Keratinocyte (primary cell): ENCODE results near the gene THSD7B. TPM values are rescaled to one million over a fixed set of nuclear protein-coding genes. Genes with fewer than 3 reads are reported as not detected.
"Not testable (repeated sequence)": the region's sequence is repeated elsewhere in the genome, so short reads cannot be mapped to it uniquely, and the experiment has no call there.

Experiments used
- DNase-seq: peaks from one replicate; pipeline ENCODE4 v3.0.0-alpha.2; 2011; ENCODE audit warnings: low read depth, missing footprints, low spot score
- FAIRE-seq: peaks from 2 replicates; lab custom pipeline; 2011; peaks lifted over from hg19 to GRCh38; lab: Jason Lieb, UNC
- H2AFZ ChIP-seq: 2 replicates; pipeline ENCODE4 v1.6.0; 2012; ENCODE audit warnings: low read length, control low read depth, inconsistent platforms; ENCODE audit not compliant: control insufficient read depth
- H3K27ac ChIP-seq: 2 replicates; pipeline ENCODE4 v1.5.1; 2011; ENCODE audit warnings: low read length; ENCODE audit not compliant: control insufficient read depth, insufficient read depth
- H3K27me3 ChIP-seq: 3 replicates; pipeline ENCODE4 v1.6.0; 2011; ENCODE audit warnings: low read length; ENCODE audit not compliant: control insufficient read depth, insufficient read depth; ENCODE audit errors: extremely low read depth
- H3K36me3 ChIP-seq, 2 experiments: 2 replicates in 1 of 2; 3 replicates in 1 of 2; pipeline ENCODE4 v1.5.1; 2011; ENCODE audit warnings: low read length in 2 of 2, mild to moderate bottlenecking in 1 of 2; ENCODE audit not compliant: control insufficient read depth in 2 of 2, insufficient read depth in 2 of 2; ENCODE audit errors: extremely low read depth in 1 of 2
- H3K4me1 ChIP-seq: 3 replicates; pipeline ENCODE4 v1.5.1; 2011; ENCODE audit warnings: low read length; ENCODE audit not compliant: control insufficient read depth, insufficient read depth; ENCODE audit errors: extremely low read depth
- H3K4me2 ChIP-seq: 3 replicates; pipeline ENCODE4 v1.6.0; 2011; ENCODE audit warnings: low read depth, low read length; ENCODE audit not compliant: control insufficient read depth, insufficient read depth; ENCODE audit errors: extremely low read depth
- H3K4me3 ChIP-seq, 3 experiments: fragments of 200-600 bp in 1 of 3; sonication (generic) in 1 of 3; 2 replicates in 2 of 3; 3 replicates in 1 of 3; pipeline ENCODE4 v1.5.1; 2011 to 2016; ENCODE audit warnings: low read length in 3 of 3, mild to moderate bottlenecking in 3 of 3, control low read depth in 2 of 3, inconsistent platforms in 1 of 3, low read depth in 1 of 3, mixed read lengths in 1 of 3, mixed run types in 1 of 3, moderate library complexity in 1 of 3; ENCODE audit not compliant: control insufficient read depth in 2 of 3, insufficient read depth in 2 of 3; ENCODE audit errors: extremely low read depth in 1 of 3
- H3K79me2 ChIP-seq: 2 replicates; pipeline ENCODE4 v1.6.0; 2012; ENCODE audit warnings: low read length; ENCODE audit not compliant: control insufficient read depth, insufficient read depth
- H3K9ac ChIP-seq: 3 replicates; pipeline ENCODE4 v1.6.0; 2011; ENCODE audit warnings: low read length; ENCODE audit not compliant: control insufficient read depth, insufficient read depth; ENCODE audit errors: extremely low read depth
- H3K9me1 ChIP-seq: 3 replicates; pipeline ENCODE4 v1.6.0; 2011; ENCODE audit warnings: low read length; ENCODE audit not compliant: control insufficient read depth, insufficient read depth; ENCODE audit errors: extremely low read depth
- H3K9me3 ChIP-seq: 2 replicates; pipeline ENCODE4 v1.5.1; 2012; ENCODE audit warnings: low read depth, low read length; ENCODE audit not compliant: control insufficient read depth
- H4K20me1 ChIP-seq: 3 replicates; pipeline ENCODE4 v1.6.0; 2011; ENCODE audit warnings: low read length; ENCODE audit not compliant: control insufficient read depth, insufficient read depth; ENCODE audit errors: extremely low read depth
- CTCF ChIP-seq, 3 experiments: IDR thresholded peaks in 1 of 3; conservative IDR thresholded peaks in 1 of 3; optimal IDR thresholded peaks in 1 of 3; 2 replicates in 2 of 3; 3 replicates in 1 of 3; pipeline versions ENCODE3 to v1.5.1; 2011; ENCODE audit warnings: low read length in 3 of 3, mild to moderate bottlenecking in 3 of 3, moderate library complexity in 2 of 3, control low read depth in 1 of 3, inconsistent platforms in 1 of 3; ENCODE audit not compliant: insufficient read depth in 2 of 3; ENCODE audit errors: extremely low read depth in 1 of 3
- EZH2 ChIP-seq: IDR thresholded peaks from one replicate; pipeline ENCODE4 v1.6.1; 2012; ENCODE audit warnings: inconsistent platforms, mild to moderate bottlenecking, low read length, moderate library complexity
- dilution Hi-C: fragments of 300-500 bp; cut with MboI; formaldehyde crosslinking; loops from one replicate; pipeline ENCODE4 v1.7.0; 2020; ENCODE audit warnings: low sequenced_read_pairs; ENCODE audit not compliant: extremely low pct_ligation_motif_present
- polyA plus RNA-seq, 5 experiments: library from polyadenylated mRNA; depleted of rRNA in 3 of 5; stranded (reverse) in 3 of 5; stranded (forward) in 1 of 5; unstranded in 1 of 5; fragments of >200 nt; gene quantifications; 1 replicate in 1 of 5; 2 replicates in 3 of 5; 3 replicates in 1 of 5; pipeline versions ENCODE4 v1.2.1 to v1.2.3, GENCODE V29; 2011 to 2012; ENCODE audit warnings: missing spikeins in 2 of 5, low read depth in 1 of 5, low replicate concordance in 1 of 5

The THSD7B gene
- polyA plus RNA-seq, 1 donor (not counting 4 experiments of a cell fraction or from before 2014, with no cell fraction given): 0.04 TPM

DNA sequence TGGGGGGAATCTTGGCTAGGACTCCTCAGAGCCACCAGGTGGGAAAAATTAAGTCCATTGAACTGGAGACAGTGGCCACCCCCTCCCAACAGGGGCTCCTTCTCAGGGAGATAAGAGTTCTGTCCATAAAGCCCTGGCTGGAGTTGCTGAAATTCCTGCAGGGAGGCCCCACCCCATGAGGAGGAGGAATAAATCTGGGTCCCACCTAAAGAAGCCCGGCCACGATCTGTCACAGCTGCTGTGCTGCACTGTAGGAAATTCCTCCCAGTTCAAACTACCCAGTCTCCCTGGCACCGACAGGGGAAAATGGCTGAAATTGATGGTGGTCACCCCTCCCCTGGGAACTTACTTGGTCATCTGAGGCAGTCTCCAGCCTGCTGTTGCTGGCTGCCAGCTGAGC lies 215.0 kb downstream of the THSD7B start:
- TF ChIP-seq EZH2 (no peak), CTCF (optimal IDR thresholded peaks at IDR 0.05 in 1 of 3, IDR thresholded peaks at IDR 0.05 in 1 of 3, conservative IDR thresholded peaks at IDR 0.05 in 1 of 3; ENCODE audit: extremely low read depth in 1 of 3, insufficient read depth in 2 of 3, low read length in 3 of 3) (no peak)
- dilution Hi-C loops: no loop called here
- DNase-seq: no peak

DNA sequence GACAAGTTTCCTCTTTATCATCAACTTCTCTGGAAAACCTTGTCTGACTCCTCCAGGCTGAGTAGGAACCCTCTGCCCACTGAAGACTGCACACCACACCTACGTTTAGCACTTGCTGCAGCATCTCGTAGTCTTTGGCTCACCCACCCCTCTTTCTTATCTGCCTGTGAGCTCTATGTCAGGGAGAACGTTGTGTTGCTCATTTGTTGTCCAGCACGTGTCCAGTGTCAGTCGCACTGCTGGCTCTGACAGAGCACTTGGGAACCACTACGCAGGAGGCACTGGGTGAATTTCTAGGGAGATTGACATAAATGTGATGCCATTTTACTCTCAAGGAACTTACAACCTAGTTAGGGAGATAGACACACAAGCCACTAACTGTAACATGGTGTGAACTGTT lies 216.3 kb downstream of the THSD7B start:
- H3K36me3 ChIP-seq, H3K4me1 ChIP-seq, FAIRE-seq, H3K9me3 ChIP-seq, H3K4me3 ChIP-seq, H3K4me2 ChIP-seq, DNase-seq, H3K9me1 ChIP-seq, H3K27me3 ChIP-seq, H2AFZ ChIP-seq, H3K27ac ChIP-seq, dilution Hi-C loops, H3K79me2 ChIP-seq, H3K9ac ChIP-seq, H4K20me1 ChIP-seq: not testable (repeated sequence)

More for the DNA sequence above, 215.0 kb downstream of the THSD7B start:
- Histone ChIP-seq H3K27ac (no peak overlapping the region), H2AFZ (no peak overlapping the region), H3K36me3 (no peaks in the 10 kb centered on the region), H3K4me3 (no peak overlapping the region), H3K9ac (no peak overlapping the region), H3K79me2 (no peaks in the 10 kb centered on the region), H3K9me1 (no peaks in the 10 kb centered on the region), H3K4me2 (no peak overlapping the region), H4K20me1 (no peaks in the 10 kb centered on the region), H3K4me1 (no peaks in the 10 kb centered on the region), H3K9me3 (no peaks in the 10 kb centered on the region), H3K27me3 (no peaks in the 10 kb centered on the region)
- FAIRE-seq: no peak

GRCh38 chr2:136985044-136985443 lies 219.7 kb downstream of the THSD7B start:
- H3K27me3 ChIP-seq: no peaks in the 10 kb centered on the region
- FAIRE-seq (no peak), DNase-seq (no peak)
- no peaks in the 10 kb centered on the region for H3K79me2 ChIP-seq
- H2AFZ ChIP-seq: no peak overlapping the region
- no peak overlapping the region for H3K27ac ChIP-seq
- no peaks in the 10 kb centered on the region for H3K4me1 ChIP-seq
- no peaks in the 10 kb centered on the region for H3K36me3 ChIP-seq
- H3K9me3 ChIP-seq: no peaks in the 10 kb centered on the region
- no peak overlapping the region for H3K9ac ChIP-seq
- H4K20me1 ChIP-seq: no peaks in the 10 kb centered on the region
- no peak overlapping the region for H3K4me2 ChIP-seq
- dilution Hi-C loops: no loop called here
- no peaks in the 10 kb centered on the region for H3K9me1 ChIP-seq
- H3K4me3 ChIP-seq: no peak overlapping the region
- TF ChIP-seq CTCF (optimal IDR thresholded peaks at IDR 0.05 in 1 of 3, IDR thresholded peaks at IDR 0.05 in 1 of 3, conservative IDR thresholded peaks at IDR 0.05 in 1 of 3; ENCODE audit: extremely low read depth in 1 of 3, insufficient read depth in 2 of 3, low read length in 3 of 3) (no peak), EZH2 (no peak)
